GM21526 (cell line): ENCODE measurements around the gene HELB.

Experiments used
- ATAC-seq: cut with Tn5 transposase; IDR thresholded peaks from one replicate; pipeline ENCODE4 v1.9.1; 2021; ENCODE audit warnings: moderate library complexity; ENCODE audit not compliant: unreplicated experiment, low FRiP score

HELB gene

DNA sequence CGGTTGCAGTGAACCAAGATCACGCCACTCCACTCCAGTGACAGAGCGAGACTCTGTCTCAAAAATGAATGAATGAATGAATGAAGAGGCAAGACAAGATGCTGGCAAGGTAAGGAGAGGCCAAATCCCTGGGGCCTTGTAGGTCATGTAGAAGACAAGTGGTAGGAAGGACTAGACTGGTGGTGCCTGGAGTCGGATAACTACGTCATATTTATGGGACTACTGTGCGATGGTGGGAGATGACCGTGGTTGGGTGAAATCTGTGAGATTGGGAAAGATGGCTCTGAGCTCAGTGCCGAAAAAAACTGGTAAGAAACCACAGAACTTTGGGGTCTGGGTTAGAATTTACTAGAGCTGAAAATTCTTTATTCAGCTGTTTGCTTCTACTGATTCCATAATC lies 50.6 kb downstream of the HELB start:
- no peak for ATAC-seq

DNA sequence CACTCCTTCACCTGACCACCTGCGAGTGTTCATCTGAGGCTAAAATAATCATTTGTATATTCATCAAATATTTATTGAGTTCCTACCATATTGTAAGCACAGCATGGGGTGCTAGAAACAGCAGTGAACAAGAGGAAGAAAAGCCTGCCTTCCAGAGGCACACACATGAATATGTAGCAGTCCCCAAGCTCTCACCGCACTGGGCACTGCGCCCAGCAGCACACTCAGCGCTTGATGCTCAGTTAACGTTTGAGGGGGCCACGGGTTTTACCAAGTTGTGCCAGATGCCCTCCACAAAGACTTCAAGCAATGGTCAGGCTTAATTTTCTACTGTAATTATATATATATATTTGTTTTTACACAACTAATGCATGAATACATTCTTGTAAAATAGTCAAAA lies 52.0 kb downstream of the HELB start:
- ATAC-seq: no peak

DNA sequence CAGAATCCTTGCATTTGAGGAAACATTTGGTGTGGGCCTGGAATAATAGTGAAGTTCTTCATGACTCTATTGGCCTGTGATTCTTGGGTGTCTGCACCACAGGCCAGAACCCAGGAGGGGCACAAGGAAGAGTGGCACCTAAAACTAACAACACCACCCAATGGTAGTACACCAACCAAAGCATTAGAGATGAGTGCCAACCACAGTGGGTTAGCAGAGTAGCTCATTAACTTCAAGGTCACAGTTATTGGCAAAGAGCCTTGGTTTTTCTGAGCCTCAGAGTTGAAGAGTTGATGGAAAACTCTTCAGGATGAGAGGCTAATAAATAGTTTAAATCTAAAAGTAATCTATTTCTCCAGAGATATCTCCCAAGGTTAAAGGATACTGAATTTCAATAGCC lies 57.0 kb downstream of the HELB start:
- ATAC-seq: no peak

GRCh38 chr12:66361703-66362102 lies 59.4 kb downstream of the HELB start:
- ATAC-seq: no peak

DNA sequence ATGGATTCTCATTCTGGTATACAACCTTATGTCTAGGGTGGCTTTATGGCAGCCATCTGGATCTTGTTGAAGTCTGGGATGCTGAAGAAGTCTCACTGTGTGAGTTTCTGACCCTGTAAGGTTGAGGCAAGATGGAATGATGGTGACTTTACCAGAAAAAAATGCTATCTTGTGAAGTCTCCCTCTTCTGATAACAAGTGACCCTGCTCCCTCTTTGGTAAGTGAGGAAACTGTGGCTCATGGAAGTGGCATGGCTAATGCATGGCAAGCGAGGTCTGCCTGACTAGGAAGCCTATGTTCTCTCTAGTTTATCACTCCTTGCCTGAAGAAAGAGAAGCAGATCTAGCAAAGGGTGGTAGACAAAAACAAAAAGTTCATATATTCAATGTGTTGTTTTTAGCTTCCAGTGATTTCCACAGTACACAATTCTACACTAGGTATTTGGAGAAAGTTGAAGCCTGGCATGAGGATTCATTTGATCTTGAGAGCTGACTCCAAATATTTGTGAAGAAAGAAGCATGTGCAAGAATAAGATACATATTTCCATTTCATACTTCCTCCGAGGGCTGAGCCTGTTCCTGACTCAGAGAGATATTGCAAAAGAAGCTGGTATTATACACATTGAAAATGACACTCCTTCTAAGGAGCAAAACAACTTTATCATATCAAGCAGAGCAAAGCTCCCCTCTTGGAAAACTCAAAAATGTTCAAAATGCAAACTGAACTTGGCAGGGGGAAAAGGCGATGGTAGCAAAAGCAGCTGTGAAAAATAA lies 63.6 kb downstream of the HELB start:
- no peak for ATAC-seq

GRCh38 chr12:66367015-66367667 lies 64.8 kb downstream of the HELB start:
- ATAC-seq: no peak

DNA sequence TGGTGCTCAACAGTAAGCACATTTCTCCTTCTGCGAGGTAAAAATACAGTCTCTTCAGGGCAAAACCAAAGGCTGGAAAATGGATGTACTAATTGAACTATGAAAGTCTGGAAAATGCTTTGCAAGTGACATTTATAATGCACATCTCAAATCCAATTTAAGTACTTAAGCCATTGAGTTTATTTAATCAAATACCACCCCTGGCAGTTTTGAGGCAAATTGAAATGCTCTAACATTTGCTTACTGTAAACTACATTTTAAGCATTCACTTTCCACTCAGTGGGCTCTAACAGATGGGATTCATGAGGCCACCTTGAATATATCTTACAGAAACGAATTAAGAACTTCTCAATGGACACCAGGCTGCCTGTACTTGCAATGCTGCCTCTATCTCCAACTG lies 69.7 kb downstream of the HELB start:
- no peak for ATAC-seq

GRCh38 chr12:66375560-66375959 lies 73.3 kb downstream of the HELB start:
- ATAC-seq: no peak

DNA sequence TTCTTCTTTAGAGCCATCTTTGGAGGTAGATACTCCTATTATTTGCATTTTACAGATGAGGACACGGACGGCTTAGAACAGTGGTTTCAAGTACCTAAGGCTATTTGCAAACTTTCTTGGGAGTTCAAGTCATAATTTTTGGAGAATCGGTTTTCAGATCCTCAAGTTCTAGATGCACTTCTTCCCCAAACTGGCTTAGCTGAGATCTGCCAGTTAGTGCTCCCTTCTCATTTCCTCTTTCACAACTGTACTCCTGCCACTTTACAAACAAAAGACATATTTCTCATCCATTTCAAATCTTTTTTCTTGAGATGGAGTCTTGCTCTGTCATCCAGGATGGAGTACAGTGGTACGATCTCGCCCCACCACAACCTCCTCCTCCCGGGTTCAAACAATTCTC lies 77.3 kb downstream of the HELB start:
- ATAC-seq: no peak

DNA sequence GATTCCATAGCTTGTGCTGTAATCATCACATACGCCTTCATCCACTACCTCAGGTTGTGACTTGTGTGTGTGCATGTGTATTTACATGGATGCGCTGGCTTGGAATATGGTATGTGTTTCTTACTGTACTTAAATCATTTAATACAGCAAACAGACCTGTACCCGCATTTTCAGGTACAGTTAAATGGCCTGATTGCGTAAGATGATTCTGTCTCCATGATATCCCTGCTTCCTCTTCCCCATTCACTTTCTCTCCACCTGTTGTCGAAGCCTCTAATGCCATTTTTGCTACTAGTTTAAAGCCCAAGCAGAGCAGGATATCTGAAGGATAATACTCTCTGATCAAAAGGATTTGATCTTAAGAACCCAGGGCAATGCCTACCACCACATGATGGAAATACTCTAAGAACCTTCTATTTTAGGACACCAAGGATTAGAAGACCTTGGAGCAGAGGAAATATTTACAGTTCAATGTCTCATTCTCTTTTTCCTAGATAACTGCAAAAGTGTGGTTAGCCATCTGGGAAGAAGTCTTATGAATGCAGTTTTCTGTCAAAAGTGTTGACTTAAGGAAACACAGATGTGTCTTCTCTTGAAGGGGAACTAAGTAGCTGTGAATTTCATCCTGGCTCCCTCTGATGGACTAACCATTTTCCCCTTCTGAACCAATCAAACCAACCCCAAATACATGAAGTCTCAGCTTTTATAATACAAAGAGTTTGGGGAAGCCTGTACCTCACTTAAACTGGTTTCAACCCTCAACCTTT lies 78.7 kb downstream of the HELB start:
- ATAC-seq: no peak

DNA sequence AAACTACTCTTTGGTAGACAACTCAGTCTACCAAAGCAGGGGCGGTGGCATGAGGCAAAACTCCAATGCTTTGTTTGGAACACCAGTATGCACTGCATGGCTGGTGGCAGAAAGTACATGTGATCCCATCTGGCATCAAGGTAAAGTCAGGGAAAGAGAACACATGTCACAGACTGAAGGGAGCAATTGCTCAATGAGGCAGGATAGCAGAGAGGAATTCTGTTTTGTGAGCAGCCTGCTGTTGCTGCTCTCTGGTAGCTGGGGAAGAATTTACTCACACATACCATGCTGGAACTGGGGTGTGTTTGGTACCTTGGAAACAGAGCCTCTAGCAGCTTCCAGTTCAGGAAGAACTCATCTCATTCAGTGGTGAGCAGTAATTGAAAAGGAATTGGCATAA lies 84.8 kb downstream of the HELB start:
- no peak for ATAC-seq
